HG02870 (cell line): ENCODE measurements around the gene PAGR1.
"Not testable (repeated sequence)": the region's sequence is repeated elsewhere in the genome, so short reads cannot be mapped to it uniquely, and the experiment has no call there.

Experiments
- ATAC-seq: cut with Tn5 transposase; IDR thresholded peaks from one replicate; pipeline ENCODE4 v1.9.1; 2021; ENCODE audit warnings: mild to moderate bottlenecking, moderate library complexity; ENCODE audit not compliant: unreplicated experiment

PAGR1 gene

DNA sequence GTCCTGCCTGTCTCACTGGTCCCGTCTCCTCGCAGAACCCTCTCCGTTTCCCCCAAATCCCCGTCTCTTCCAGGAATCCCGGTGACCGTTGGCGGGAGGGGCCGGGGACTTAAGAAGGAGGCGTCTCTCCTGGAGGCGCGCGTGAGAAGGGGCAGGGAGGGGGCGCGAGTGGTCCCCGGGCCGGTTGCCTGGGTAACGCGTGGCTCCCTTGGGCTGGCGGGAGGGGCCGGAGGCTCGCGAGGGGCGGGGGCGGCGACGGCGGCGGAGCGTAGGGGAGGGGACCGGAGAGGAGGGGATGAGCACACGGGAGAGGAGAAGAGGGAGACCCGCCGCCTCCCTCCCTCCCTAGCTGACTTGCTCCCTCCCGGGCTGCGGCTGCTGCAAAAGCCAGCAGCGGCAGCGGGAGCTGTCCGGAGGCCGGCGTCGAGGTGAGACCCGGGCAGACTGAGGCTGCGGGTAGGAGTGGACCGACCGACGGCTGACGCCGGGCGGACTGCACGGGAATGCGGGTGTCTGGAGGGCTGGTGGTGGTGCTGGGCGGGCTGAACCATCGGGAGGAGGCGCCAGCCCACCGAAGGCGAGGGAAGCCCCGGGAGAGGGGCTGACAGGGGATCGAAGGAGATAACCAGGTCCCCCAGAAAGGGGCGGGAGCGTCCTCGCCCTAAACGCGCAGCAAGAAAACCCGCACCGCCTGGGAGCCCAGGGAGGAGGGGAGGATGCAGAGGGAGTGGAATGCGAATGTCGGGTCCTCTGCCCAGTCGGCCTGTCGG, 3.9 kb upstream of the PAGR1 start, which contains the start of gene PRRT2:
Gene PRRT2 (plus strand): TSS at position 298 of the 770 bp plus-strand sequence. CDS start 862 bp downstream, outside the sequence.
- no peak for ATAC-seq

DNA sequence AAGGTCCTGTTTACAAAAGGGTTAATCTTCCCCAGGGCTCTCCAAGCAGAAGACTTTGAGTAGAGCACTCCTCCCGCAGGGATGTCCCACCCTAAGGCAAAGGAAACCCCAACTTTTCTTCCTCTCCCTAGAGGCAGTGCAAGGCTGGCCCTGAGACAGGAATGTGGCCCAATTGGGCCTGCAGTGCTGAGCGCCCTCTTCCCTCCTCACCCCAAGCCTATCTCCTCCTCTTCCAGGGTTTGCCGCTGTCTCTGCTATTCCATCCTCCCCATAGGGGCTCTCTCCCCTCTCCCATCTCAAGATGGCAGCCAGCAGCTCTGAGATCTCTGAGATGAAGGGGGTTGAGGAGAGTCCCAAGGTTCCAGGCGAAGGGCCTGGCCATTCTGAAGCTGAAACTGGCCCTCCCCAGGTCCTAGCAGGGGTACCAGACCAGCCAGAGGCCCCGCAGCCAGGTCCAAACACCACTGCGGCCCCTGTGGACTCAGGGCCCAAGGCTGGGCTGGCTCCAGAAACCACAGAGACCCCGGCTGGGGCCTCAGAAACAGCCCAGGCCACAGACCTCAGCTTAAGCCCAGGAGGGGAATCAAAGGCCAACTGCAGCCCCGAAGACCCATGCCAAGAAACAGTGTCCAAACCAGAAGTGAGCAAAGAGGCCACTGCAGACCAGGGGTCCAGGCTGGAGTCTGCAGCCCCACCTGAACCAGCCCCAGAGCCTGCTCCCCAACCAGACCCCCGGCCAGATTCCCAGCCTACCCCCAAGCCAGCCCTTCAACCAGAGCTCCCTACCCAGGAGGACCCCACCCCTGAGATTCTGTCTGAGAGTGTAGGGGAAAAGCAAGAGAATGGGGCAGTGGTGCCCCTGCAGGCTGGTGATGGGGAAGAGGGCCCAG, 3.0 kb upstream of the PAGR1 start:
- no peak for ATAC-seq

GRCh38 chr16:29813644-29814562, 2.0 kb upstream of the PAGR1 start:
- no peak for ATAC-seq

DNA sequence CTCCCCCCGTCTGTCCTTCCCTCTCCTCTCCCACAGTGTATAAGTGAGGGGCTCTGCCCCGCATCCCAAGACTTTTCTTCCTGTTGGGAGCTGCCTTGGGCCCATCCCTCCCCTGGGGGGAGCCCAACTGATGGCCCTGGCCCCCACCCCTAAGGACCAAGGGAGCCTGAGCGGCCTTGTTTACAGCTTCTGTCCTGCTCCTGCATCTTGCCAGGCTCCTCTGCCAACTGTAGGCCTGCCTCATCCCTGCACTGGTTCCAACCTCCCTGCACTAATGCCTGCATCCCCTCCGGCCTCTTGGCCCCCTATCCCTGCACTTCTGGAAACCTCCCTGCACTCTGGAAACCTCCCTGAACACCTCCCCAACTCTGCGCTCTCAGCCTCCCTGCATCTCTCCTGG, 1.4 kb upstream of the PAGR1 start:
- no peak for ATAC-seq

- no peak for ATAC-seq
These were observed 775 bp upstream of the PAGR1 start for GRCh38 chr16:29815032-29815721.

GRCh38 chr16:29816694-29817441, 916 bp downstream of the PAGR1 start:
- ATAC-seq, result no peak

- ATAC-seq, result no peak
These were observed 2.1 kb downstream of the PAGR1 start for GRCh38 chr16:29818082-29818481.

- no peak for ATAC-seq
These were observed 3.6 kb downstream of the PAGR1 start for GRCh38 chr16:29819506-29819905.

DNA sequence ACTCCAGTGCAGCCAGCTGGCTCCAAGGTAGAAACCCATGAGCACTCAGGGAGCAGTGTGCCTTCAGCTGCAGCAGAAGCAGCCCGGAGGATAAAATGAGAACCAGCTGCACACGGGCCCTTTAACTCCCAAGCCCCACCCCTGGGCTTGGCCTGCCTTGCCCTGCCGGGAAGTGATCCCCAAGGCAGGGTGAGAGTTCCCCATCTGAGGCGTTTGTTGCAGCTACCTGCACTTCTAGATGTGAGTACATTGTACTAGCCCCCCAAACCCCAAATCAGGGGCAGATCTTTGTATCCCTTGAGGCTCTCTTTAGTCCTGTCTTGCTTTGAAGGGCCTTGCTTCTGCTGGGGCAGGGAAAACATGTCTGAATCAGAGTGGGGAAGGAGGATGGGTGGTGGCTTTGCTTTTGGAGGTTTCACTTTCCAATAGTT, 4.3 kb downstream of the PAGR1 start, which contains the start of gene MVP:
Gene MVP (plus strand): TSS at position 192 of the 431 bp plus-strand sequence. CDS start 10,088 bp downstream, outside the sequence.
- no peak for ATAC-seq

DNA sequence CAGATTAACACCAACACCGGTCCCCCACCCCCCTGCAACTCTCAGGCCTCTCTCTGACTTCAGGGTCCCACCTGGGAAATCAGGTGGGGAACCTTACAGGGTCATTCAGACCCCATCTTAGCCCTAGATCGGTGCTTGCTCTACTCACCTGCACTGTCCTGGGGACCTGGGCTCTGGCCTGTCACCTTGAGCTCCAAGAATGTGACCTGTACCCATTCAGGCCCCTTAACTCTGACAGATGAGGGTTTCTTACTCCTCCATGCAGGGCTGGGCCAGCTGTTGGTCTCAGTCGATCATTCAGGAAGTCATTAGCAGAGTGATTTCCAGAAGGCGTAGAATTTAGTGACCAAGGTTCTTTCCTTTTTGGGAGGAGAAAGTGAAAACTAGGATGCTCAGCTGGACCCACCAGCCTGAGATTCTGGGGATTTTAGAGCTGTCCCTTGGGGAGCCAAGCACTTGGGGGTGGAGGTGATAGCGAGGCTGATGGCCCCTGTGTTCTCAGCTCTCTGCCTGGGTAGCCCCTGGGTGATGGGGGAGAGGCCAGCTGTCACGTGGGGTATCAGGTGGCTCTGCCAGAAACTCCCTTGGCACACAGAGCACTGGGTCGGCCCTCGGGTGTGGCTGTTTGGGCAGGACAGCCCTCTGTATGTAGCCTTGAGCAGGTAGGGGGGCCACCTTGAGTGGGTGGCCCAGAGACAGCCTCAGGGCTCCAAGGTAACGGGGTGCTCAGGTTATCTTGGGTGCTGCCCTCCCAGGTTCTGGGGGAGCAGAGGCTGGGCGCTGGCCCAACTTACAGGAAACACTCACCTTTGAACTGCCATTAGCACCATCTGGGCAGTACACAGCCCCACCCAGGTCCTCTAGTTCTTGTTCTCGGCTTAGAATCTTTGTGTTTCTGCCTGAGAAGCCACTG, 5.0 kb downstream of the PAGR1 start:
- ATAC-seq, result no peak

DNA sequence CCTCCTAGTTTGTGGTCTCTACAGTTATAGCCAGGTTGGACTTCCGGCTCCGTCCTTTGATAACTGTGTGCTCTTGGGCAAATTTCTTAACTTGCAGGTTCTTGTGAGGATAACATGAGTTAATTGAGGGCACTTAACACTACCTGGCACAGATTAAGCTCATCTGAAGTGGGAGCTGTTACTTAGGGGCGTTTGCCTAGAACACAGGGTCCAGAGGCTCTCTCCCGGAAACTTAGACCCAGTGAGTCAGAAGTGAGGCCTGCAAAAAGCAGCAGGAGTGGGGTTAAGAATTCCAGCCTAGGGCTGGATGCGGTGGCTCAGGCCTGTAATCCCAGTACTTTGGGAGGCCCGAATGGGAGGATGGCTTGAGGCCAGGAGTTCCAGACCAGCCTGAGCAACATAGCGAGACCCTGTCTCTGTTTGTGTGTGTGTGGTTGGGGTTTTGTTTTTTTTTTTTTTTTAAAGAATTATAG, 5.7 kb downstream of the PAGR1 start:
- no peak for ATAC-seq

GRCh38 chr16:29824589-29825144, 8.7 kb downstream of the PAGR1 start:
- no peak for ATAC-seq

DNA sequence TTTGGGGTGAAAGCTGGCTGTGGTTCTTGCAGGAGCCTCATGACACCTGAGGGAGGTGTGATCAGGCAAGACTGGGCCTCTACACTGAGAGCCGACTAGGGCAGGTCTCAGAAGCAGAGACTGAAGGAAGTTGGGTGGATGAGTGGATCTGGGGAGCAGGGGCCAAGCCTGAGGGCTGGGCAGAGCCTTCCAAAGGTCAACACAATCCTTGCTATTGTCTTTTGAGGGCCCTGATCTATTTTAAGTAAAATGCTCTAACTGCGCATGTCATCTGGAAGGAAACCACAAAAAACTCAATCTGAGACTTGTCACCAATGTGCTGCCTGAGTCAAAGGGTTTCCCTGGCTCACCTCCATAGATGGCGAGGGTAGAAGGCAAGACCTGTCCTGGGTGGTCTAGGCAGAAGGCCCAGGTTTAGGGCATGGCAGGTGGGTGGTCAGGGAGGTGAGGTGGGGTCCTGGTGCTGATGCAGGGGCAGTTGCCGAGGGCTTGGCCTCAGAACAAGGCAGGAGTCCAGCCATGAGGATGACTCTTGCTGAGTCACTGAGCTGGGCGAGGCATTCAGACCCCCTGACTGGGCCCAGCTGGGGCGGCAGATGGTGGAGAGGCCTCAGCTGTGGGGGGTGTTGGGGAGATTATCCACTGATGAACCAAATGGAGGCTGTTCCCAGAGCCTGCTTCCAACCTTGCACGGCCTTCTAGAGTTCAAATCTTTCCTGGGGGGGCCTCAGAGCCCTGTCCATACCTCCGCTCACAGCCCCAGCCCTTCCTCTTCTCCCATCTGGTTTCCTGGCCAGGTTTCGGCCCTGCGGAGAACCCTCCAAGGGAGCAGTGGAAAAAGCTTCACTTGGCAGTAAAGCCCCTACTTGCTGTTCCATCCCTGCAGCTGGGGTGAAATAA, 9.4 kb downstream of the PAGR1 start:
- ATAC-seq, result no peak

GRCh38 chr16:29826342-29826695, 10.4 kb downstream of the PAGR1 start:
- no peak for ATAC-seq

DNA sequence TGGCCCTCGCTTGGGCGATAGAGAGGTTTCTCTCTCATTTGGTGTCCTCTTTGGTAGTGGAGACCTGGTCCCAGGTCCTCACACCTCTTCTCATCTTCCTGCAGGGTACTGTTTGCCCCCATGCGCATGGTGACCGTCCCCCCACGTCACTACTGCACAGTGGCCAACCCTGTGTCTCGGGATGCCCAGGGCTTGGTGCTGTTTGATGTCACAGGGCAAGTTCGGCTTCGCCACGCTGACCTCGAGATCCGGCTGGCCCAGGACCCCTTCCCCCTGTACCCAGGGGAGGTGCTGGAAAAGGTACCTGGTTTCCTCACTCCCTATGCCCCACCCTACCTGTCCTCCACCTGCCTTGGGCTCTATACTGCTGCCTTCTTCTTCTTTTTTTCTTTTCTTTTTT, 14.8 kb downstream of the PAGR1 start:
- no peak for ATAC-seq

DNA sequence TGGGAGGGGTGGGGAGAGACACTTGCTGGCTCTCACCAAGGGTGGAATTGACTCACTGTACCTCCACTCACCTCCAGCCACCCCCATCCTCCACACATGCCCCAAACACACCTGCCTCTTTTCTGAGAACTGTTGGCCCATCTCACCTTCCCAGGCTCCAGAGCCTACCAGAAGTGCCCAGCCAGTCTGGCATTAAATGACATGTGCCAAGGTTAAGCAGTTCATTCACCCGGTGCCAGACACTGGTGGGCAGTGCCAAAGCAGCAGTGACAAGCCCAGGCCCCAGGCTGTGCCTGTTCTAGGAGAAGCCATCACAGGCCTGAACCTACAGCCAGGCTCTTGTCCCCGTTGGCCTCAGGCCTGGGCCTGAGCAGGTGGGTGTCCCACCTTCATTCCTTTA, 15.5 kb downstream of the PAGR1 start:
- no peak for ATAC-seq

GRCh38 chr16:29833219-29833618, 17.3 kb downstream of the PAGR1 start:
- ATAC-seq, result not testable (repeated sequence)
